GM18907 (cell line): ENCODE measurements around the gene UNC5A.

Experiments
- ATAC-seq: cut with Tn5 transposase; IDR thresholded peaks from one replicate; pipeline ENCODE4 v1.9.1; 2021; ENCODE audit warnings: mild to moderate bottlenecking, moderate library complexity; ENCODE audit not compliant: unreplicated experiment

UNC5A gene

GRCh38 chr5:176916337-176916736, 106.0 kb downstream of the UNC5A start:
- ATAC-seq, result no peak

GRCh38 chr5:176918613-176919012, 108.3 kb downstream of the UNC5A start:
- ATAC-seq, result no peak

- ATAC-seq, result no peak
Observed at GRCh38 chr5:176921714-176922113, 111.4 kb downstream of the UNC5A start.

- ATAC-seq, result no peak
Observed at GRCh38 chr5:176922817-176923216, 112.5 kb downstream of the UNC5A start.

GRCh38 chr5:176927562-176927961, 117.2 kb downstream of the UNC5A start:
- ATAC-seq, result no peak

- no peak for ATAC-seq
Observed at GRCh38 chr5:176929654-176930053, 119.3 kb downstream of the UNC5A start.
